Measurements from ENCODE around the gene SERPINF2.

DNA sequence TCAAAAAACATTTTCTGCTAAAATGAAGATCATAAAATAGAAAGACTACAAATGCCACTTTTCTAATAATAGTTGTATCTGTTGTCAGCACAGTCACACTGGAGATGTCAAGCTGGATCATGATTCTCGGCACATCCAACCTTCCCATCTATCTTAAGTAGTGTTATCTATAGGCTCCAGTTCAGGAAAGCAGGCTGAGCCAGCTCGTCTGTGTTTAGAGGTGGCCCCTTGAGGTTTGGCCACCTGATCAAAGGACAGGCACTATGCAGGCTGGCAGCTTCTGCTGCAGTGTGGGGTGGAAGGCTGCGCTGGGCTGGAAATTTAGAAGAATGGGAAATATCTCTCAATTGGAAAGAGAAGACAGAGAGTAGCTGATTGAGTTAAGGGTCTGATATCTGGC lies 54.7 kb downstream of the SERPINF2 start:
- TF ChIP-seq, protein P1, sequence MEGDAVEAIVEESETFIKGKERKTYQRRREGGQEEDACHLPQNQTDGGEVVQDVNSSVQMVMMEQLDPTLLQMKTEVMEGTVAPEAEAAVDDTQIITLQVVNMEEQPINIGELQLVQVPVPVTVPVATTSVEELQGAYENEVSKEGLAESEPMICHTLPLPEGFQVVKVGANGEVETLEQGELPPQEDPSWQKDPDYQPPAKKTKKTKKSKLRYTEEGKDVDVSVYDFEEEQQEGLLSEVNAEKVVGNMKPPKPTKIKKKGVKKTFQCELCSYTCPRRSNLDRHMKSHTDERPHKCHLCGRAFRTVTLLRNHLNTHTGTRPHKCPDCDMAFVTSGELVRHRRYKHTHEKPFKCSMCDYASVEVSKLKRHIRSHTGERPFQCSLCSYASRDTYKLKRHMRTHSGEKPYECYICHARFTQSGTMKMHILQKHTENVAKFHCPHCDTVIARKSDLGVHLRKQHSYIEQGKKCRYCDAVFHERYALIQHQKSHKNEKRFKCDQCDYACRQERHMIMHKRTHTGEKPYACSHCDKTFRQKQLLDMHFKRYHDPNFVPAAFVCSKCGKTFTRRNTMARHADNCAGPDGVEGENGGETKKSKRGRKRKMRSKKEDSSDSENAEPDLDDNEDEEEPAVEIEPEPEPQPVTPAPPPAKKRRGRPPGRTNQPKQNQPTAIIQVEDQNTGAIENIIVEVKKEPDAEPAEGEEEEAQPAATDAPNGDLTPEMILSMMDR (conservative IDR thresholded peaks at IDR 0.05 in 1 of 2, IDR thresholded peaks at IDR 0.05 in 1 of 2; ENCODE audit: low read depth in 1 of 2, low read length in 2 of 2), result no peak
- no peak for TF ChIP-seq EZH2 (IDR thresholded peaks at IDR 0.05; ENCODE audit: low read length, missing control alignments)

Measured in fibroblast of lung (primary cell).